PC-9 (cell line): ENCODE results near the gene DOCK2. TPM values are rescaled to one million over a fixed set of nuclear protein-coding genes. Genes with fewer than 3 reads are reported as not detected.

Experiments used
- BruUV-seq: library from RNA; stranded (reverse); fragments of 400-500 nt; replicated peaks from 2 replicates; lab custom pipeline; 2021; lab: Mats Ljungman, UMichigan
- CTCF ChIA-PET: fragments of 300-600 bp; sonication (Branson Sonifier 250); formaldehyde crosslinking; loops from one replicate; lab custom pipeline; 2022; ENCODE audit warnings: antibody characterized with exemption; lab: Charles Lee
- POLR2A ChIA-PET: fragments of 300-600 bp; sonication (Branson Sonifier 250); formaldehyde crosslinking; loops from one replicate; lab custom pipeline; 2022; ENCODE audit warnings: antibody characterized with exemption; ENCODE audit not compliant: unreplicated experiment; lab: Charles Lee
- DNase-seq, 2 experiments: peaks; one replicate each; pipeline versions ENCODE4 v3.0.0 to v3.0.0-alpha.2; 2015 to 2022; ENCODE audit warnings: mixed read lengths in 1 of 2
- H2AFZ ChIP-seq: fragments of 200-600 bp; sonication (generic); 2 replicates; pipeline ENCODE4 v1.8.1; 2017; ENCODE audit warnings: antibody characterized with exemption
- H3F3A ChIP-seq: fragments of 200-600 bp; sonication (generic); 2 replicates; pipeline ENCODE4 v1.8.1; 2017; ENCODE audit warnings: antibody characterized with exemption, mild to moderate bottlenecking, low read depth; ENCODE audit not compliant: insufficient read depth
- H3K27ac ChIP-seq: fragments of 200-600 bp; sonication (generic); 2 replicates; pipeline ENCODE4 v1.6.1; 2016; ENCODE audit warnings: mixed run types
- H3K27me3 ChIP-seq: fragments of 200-600 bp; sonication (generic); 2 replicates; pipeline ENCODE4 v1.6.1; 2016; ENCODE audit warnings: low read depth, mixed run types; ENCODE audit not compliant: insufficient read depth
- H3K36me3 ChIP-seq: fragments of 200-600 bp; sonication (generic); 2 replicates; pipeline ENCODE4 v1.6.1; 2016; ENCODE audit warnings: low read depth, mixed run types
- H3K4me1 ChIP-seq: fragments of 200-600 bp; sonication (generic); replicated peaks from 2 replicates; pipeline ENCODE4 v1.6.1; 2016; ENCODE audit warnings: mixed run types; ENCODE audit not compliant: insufficient read depth
- H3K4me2 ChIP-seq: fragments of 200-600 bp; sonication (generic); 2 replicates; pipeline ENCODE4 v1.6.1; 2017; ENCODE audit warnings: mixed run types
- H3K4me3 ChIP-seq: fragments of 200-600 bp; sonication (generic); 2 replicates; pipeline ENCODE4 v1.6.1; 2016; ENCODE audit warnings: mixed run types
- H3K79me2 ChIP-seq: fragments of 200-600 bp; sonication (generic); 2 replicates; pipeline ENCODE4 v1.6.1; 2017; ENCODE audit warnings: low read depth, mixed run types
- H3K9me2 ChIP-seq: fragments of 200-600 bp; sonication (generic); 2 replicates; pipeline ENCODE4 v1.8.1; 2017; ENCODE audit warnings: mild to moderate bottlenecking; ENCODE audit not compliant: insufficient read depth
- H3K9me3 ChIP-seq: fragments of 200-600 bp; sonication (generic); 2 replicates; pipeline ENCODE4 v1.8.1; 2016; ENCODE audit warnings: low read depth; ENCODE audit not compliant: insufficient read depth
- H4K20me1 ChIP-seq: fragments of 200-600 bp; sonication (generic); 2 replicates; pipeline ENCODE4 v1.8.1; 2017; ENCODE audit not compliant: insufficient read depth
- EZH2 ChIP-seq: fragments of 200-600 bp; sonication (generic); IDR thresholded peaks from 2 replicates; pipeline ENCODE4 v1.8.0; 2017; ENCODE audit warnings: antibody characterized with exemption, low read depth
- intact Hi-C: fragments of 100-400 bp; cut with micrococcal nuclease; formaldehyde crosslinking; loops from one replicate; pipeline ENCODE4 v1.10.0; 2022; ENCODE audit not compliant: unreplicated experiment
- total RNA-seq: library from RNA; stranded (reverse); gene quantifications from 2 replicates; pipeline ENCODE4 v1.2.3, GENCODE V29; 2021
- TF ChIP-seq, protein P1 (sequence below): fragments of 200-600 bp; sonication (generic); conservative IDR thresholded peaks from 2 replicates; pipeline ENCODE4 v1.6.1; 2017; ENCODE audit warnings: mixed run types, antibody characterized with exemption, mild to moderate bottlenecking, moderate library complexity

Gene DOCK2
- total RNA-seq, 1 experiment from 2014 or later = 0.41 TPM

DNA sequence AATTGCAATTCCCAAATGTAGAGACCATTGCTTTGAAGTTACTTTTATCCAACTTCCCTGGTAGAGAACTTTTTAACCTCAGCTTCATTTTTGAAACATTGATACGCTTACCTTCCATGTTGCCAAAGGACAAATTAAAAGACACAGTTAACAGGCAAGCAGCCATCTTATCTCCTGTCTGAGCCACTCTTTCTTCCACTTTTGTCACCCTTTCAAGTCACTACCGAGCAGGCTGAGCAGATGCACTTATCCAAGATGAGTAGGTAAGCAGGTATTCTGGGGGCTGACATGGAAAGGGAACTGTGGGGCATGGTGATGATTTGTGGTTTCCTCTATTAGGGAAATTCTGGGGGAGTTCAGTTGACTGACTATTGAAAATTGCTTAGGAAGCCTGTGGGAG, 66.7 kb downstream of the DOCK2 start:
- Histone ChIP-seq H3K9me3 (no peaks in the 10 kb centered on the region), H3K79me2 (no peaks in the 10 kb centered on the region), H3K27me3 (no peaks in the 10 kb centered on the region), H2AFZ (no peak overlapping the region), H3K27ac (no peak overlapping the region), H3F3A (no peaks in the 10 kb centered on the region), H3K4me1 (no peaks in the 10 kb centered on the region), H4K20me1 (no peaks in the 10 kb centered on the region), H3K36me3 (no peaks in the 10 kb centered on the region), H3K4me3 (no peak overlapping the region), H3K4me2 (no peak overlapping the region), H3K9me2 (no peaks in the 10 kb centered on the region)
- BruUV-seq = no TSS peak
- TF ChIP-seq EZH2 = no peak
- TF ChIP-seq, protein P1, sequence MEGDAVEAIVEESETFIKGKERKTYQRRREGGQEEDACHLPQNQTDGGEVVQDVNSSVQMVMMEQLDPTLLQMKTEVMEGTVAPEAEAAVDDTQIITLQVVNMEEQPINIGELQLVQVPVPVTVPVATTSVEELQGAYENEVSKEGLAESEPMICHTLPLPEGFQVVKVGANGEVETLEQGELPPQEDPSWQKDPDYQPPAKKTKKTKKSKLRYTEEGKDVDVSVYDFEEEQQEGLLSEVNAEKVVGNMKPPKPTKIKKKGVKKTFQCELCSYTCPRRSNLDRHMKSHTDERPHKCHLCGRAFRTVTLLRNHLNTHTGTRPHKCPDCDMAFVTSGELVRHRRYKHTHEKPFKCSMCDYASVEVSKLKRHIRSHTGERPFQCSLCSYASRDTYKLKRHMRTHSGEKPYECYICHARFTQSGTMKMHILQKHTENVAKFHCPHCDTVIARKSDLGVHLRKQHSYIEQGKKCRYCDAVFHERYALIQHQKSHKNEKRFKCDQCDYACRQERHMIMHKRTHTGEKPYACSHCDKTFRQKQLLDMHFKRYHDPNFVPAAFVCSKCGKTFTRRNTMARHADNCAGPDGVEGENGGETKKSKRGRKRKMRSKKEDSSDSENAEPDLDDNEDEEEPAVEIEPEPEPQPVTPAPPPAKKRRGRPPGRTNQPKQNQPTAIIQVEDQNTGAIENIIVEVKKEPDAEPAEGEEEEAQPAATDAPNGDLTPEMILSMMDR = no peak
- ChIA-PET CTCF (no interaction called here), POLR2A (no interaction called here)
- intact Hi-C loops = loop anchor here (5.0 to 10.0 kb wide), 2 partner anchors 398 to 481 kb away; no protein-coding TSS in a partner anchor
- DNase-seq = no peak

DNA sequence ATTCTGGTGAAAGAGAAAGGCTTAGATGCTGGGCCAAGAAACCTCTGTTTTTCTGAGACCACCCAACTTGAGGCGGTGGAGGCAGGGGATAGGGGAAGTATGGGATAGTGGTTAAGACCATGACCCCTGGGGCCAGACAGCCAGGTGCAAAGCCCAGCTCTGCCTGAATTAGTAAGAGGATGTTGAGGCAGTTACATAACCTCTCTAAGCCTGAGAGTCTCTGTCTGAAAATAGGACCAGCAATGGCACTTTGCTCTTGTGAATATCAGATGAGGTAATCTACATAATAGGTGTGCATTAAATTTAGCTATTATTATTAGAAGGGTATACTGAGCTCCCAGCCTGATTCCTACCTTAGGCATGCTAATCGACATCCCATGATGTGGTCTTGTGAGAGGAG, 68.2 kb downstream of the DOCK2 start:
- no peaks in the 10 kb centered on the region for H3K9me2 ChIP-seq
- no peaks in the 10 kb centered on the region for H3K27me3 ChIP-seq
- H2AFZ ChIP-seq = no peak overlapping the region
- no peak overlapping the region for H3K4me2 ChIP-seq
- H3K27ac ChIP-seq = no peak overlapping the region
- H4K20me1 ChIP-seq = no peaks in the 10 kb centered on the region
- no peaks in the 10 kb centered on the region for H3K79me2 ChIP-seq
- H3K9me3 ChIP-seq = no peaks in the 10 kb centered on the region
- H3K4me1 ChIP-seq = no peaks in the 10 kb centered on the region
- no peaks in the 10 kb centered on the region for H3K36me3 ChIP-seq
- BruUV-seq = no TSS peak
- POLR2A ChIA-PET = no interaction called here
- no peak for DNase-seq
- TF ChIP-seq, protein P1 = no peak
- TF ChIP-seq EZH2 = no peak
- CTCF ChIA-PET = no interaction called here
- H3F3A ChIP-seq = no peaks in the 10 kb centered on the region
- intact Hi-C loops = loop anchor here (10.0 kb wide), 1 partner anchor 479 kb away; no protein-coding TSS in a partner anchor
- no peak overlapping the region for H3K4me3 ChIP-seq

DNA sequence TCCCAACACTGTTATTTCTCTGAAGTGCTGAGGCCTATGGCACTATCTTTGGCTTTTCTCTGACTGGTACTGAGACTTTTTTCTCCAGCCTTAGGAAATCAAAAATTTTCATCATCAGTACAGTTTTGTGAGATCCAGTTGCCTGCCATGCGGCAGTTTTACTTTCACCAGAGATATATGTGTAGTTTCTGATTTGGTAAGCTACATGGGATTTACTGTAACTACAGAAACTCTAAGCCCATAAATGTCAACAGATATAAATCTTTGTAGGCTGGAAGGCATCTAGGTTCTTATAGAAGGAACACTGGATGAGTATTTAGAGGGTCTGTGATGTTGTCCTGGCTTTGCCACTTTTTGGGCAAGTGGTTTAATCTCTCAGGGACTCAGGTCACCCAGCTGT, 69.0 kb downstream of the DOCK2 start:
- intact Hi-C loops = loop anchor here (1.0 to 10.0 kb wide), 2 partner anchors 274 to 479 kb away; partner anchors contain the start of gene INSYN2B
- Histone ChIP-seq H3K9me3 (no peaks in the 10 kb centered on the region), H3K4me3 (no peak overlapping the region), H3K4me1 (no peaks in the 10 kb centered on the region), H3K79me2 (no peaks in the 10 kb centered on the region), H4K20me1 (no peaks in the 10 kb centered on the region), H3F3A (no peaks in the 10 kb centered on the region), H3K27me3 (no peaks in the 10 kb centered on the region), H3K9me2 (no peaks in the 10 kb centered on the region), H3K36me3 (no peaks in the 10 kb centered on the region), H3K27ac (no peak overlapping the region), H3K4me2 (no peak overlapping the region), H2AFZ (no peak overlapping the region)
- no TSS peak for BruUV-seq
- no peak for TF ChIP-seq EZH2
- TF ChIP-seq, protein P1 = no peak
- ChIA-PET CTCF (no interaction called here), POLR2A (no interaction called here)
- no peak for DNase-seq
